CD4-positive, alpha-beta T cell (primary cell): Measurements from ENCODE around the gene PWWP2A. TPM values are rescaled to one million over a fixed set of nuclear protein-coding genes. Genes with fewer than 3 reads are reported as not detected.
"Not testable (repeated sequence)": the region's sequence is repeated elsewhere in the genome, so short reads cannot be mapped to it uniquely, and the experiment has no call there.

Experiments used
- ATAC-seq: fragments of 200-7000 bp; cut with Tn5 transposase; one replicate; pipeline ENCODE4 v1.10.0; 2022; ENCODE audit warnings: mild to moderate bottlenecking; ENCODE audit not compliant: poor library complexity
- CTCF ChIA-PET: fragments of 350-600 bp; sonication (Branson Sonifier 250); formaldehyde crosslinking; loops from one replicate; lab custom pipeline; 2021; ENCODE audit warnings: antibody characterized with exemption, inconsistent platforms; lab: Charles Lee
- POLR2A ChIA-PET: fragments of 350-600 bp; sonication (Branson Sonifier 250); formaldehyde crosslinking; loops from one replicate; lab custom pipeline; 2021; ENCODE audit warnings: antibody characterized with exemption, inconsistent platforms; lab: Charles Lee
- DNase-seq, 14 experiments: peaks; one replicate each; pipeline ENCODE4 v3.0.0-alpha.2; 2013 to 2020; ENCODE audit warnings: mixed read lengths in 2 of 14
- H3K27ac ChIP-seq, 2 donors: one replicate each; pipeline versions ENCODE4 v1.5.1 to v1.7.0; 2013; ENCODE audit warnings: low read length in 2 of 2, low read depth in 1 of 2, mild to moderate bottlenecking in 1 of 2
- H3K27me3 ChIP-seq, 2 experiments: 1 replicate in 1 of 2; 2 replicates in 1 of 2; pipeline versions ENCODE4 v1.6.1 to v1.7.0; 2013; ENCODE audit warnings: low read length in 2 of 2, control low read depth in 1 of 2, mild to moderate bottlenecking in 1 of 2, moderate library complexity in 1 of 2; ENCODE audit not compliant: insufficient read depth in 2 of 2, control insufficient read depth in 1 of 2
- H3K36me3 ChIP-seq: one replicate; pipeline ENCODE4 v1.6.1; 2013; ENCODE audit warnings: low read length, control low read depth; ENCODE audit not compliant: insufficient read depth
- H3K4me1 ChIP-seq: one replicate; pipeline ENCODE4 v1.6.1; 2013; ENCODE audit warnings: low read length, control low read depth; ENCODE audit not compliant: insufficient read depth
- H3K4me3 ChIP-seq: one replicate; pipeline ENCODE4 v1.5.1; 2013; ENCODE audit warnings: mild to moderate bottlenecking, low read length, moderate library complexity
- H3K9me3 ChIP-seq, 2 experiments: 1 replicate in 1 of 2; 2 replicates in 1 of 2; pipeline versions ENCODE4 v1.6.1 to v1.7.0; 2013; ENCODE audit warnings: low read length in 2 of 2, mild to moderate bottlenecking in 2 of 2, control low read depth in 1 of 2, moderate library complexity in 1 of 2; ENCODE audit not compliant: control insufficient read depth in 1 of 2, insufficient read depth in 1 of 2
- H3K27ac Mint-ChIP-seq: one replicate; pipeline ENCODE4 v1.8.0; 2020; ENCODE audit warnings: mixed read lengths
- H3K27me3 Mint-ChIP-seq: one replicate; pipeline ENCODE4 v1.8.0; 2021; ENCODE audit warnings: mixed read lengths
- H3K36me3 Mint-ChIP-seq: one replicate; pipeline ENCODE4 v1.8.0; 2021; ENCODE audit warnings: low read depth, mixed read lengths
- H3K4me1 Mint-ChIP-seq: one replicate; pipeline ENCODE4 v1.8.0; 2021; ENCODE audit warnings: low read depth, mixed read lengths
- H3K4me3 Mint-ChIP-seq: one replicate; pipeline ENCODE4 v1.8.0; 2020; ENCODE audit warnings: mild to moderate bottlenecking, mixed read lengths
- H3K9me3 Mint-ChIP-seq: one replicate; pipeline ENCODE4 v1.8.0; 2020; ENCODE audit warnings: mixed read lengths
- CTCF ChIP-seq: fragments of 200-600 bp; IDR thresholded peaks from one replicate; pipeline ENCODE4 v1.8.0; 2022; ENCODE audit warnings: antibody characterized with exemption, mild to moderate bottlenecking
- intact Hi-C, 2 experiments: fragments of 100-400 bp; cut with DNase I in 1 of 2; cut with micrococcal nuclease in 1 of 2; formaldehyde crosslinking; loops; one replicate each; pipeline versions ENCODE4 v1.15.1 to v1.9.0; 2023 to 2025; cut with DNase I, micrococcal nuclease
- total RNA-seq, 174 experiments: library from RNA in 2 of 174; stranded (reverse) in 2 of 174; gene quantifications; one replicate each; pipeline ENCODE4 v1.2.3 and lab custom pipeline; 2021 to 2026

Gene PWWP2A
- total RNA-seq, 2 experiments from 2014 or later = 18.2 to 23.2 TPM

DNA sequence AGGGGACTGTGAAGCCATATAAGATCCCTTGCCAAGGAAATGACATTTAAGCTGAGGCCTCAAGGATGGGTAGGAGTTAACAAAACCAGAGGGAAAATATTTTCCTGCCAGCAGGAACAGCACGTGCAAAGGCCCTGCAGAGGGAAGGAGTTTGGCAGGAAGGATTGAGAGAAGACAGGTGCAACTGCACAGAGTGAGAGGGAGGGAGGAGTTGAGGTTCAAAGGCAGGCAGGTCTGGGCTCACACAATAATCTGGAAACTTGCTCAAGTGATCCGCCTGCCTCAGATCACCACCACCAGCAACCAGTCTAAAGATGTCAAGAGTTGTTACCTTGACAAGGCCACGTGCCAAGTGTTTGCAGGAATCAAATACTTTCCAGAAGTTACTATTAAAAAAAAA lies 31.1 kb upstream of the PWWP2A start:
- TF ChIP-seq CTCF = no peak
- Histone ChIP-seq H3K4me3 (no peak overlapping the region), H3K27ac (no peak overlapping the region), H3K9me3 (no peaks in the 10 kb centered on the region), H3K27me3 (no peaks in the 10 kb centered on the region), H3K36me3 (no peaks in the 10 kb centered on the region), H3K4me1 (peaks cover 4% of the 10 kb centered on the region)
- Mint-ChIP-seq H3K27ac (no peak overlapping the region), H3K4me1 (peaks cover 12% of the 10 kb centered on the region), H3K27me3 (no peaks in the 10 kb centered on the region), H3K9me3 (no peaks in the 10 kb centered on the region), H3K4me3 (no peak overlapping the region), H3K36me3 (no peaks in the 10 kb centered on the region)
- ATAC-seq = no peak
- intact Hi-C loops = no loop called here
- DNase-seq = no peak
- CTCF ChIA-PET = no interaction called here
- POLR2A ChIA-PET = no interaction called here

- H3K4me3 ChIP-seq, H3K9me3 ChIP-seq, H3K27ac ChIP-seq, DNase-seq, POLR2A ChIA-PET, CTCF ChIA-PET, H3K27me3 ChIP-seq, H3K4me1 Mint-ChIP-seq, H3K9me3 Mint-ChIP-seq, intact Hi-C loops, H3K27ac Mint-ChIP-seq, ATAC-seq, H3K36me3 Mint-ChIP-seq, H3K4me1 ChIP-seq, H3K4me3 Mint-ChIP-seq, H3K27me3 Mint-ChIP-seq, H3K36me3 ChIP-seq: not testable (repeated sequence)
These were observed 25.2 kb upstream of the PWWP2A start for GRCh38 chr5:160144436-160144835.

- ATAC-seq (no peak), DNase-seq (no peak)
- ChIA-PET POLR2A (no interaction called here), CTCF (no interaction called here)
- no peak overlapping the region for H3K27ac ChIP-seq
- no peaks in the 10 kb centered on the region for H3K9me3 ChIP-seq
- Mint-ChIP-seq H3K27me3 (no peaks in the 10 kb centered on the region), H3K4me3 (no peak overlapping the region), H3K36me3 (no peaks in the 10 kb centered on the region), H3K4me1 (no peaks in the 10 kb centered on the region), H3K9me3 (no peaks in the 10 kb centered on the region), H3K27ac (no peak overlapping the region)
- H3K4me3 ChIP-seq = no peak overlapping the region
- H3K27me3 ChIP-seq = no peaks in the 10 kb centered on the region
- intact Hi-C loops = no loop called here
- TF ChIP-seq CTCF = no peak
- H3K4me1 ChIP-seq = no peaks in the 10 kb centered on the region
- H3K36me3 ChIP-seq = no peaks in the 10 kb centered on the region
These were observed 15.1 kb upstream of the PWWP2A start for GRCh38 chr5:160134332-160134731.

DNA sequence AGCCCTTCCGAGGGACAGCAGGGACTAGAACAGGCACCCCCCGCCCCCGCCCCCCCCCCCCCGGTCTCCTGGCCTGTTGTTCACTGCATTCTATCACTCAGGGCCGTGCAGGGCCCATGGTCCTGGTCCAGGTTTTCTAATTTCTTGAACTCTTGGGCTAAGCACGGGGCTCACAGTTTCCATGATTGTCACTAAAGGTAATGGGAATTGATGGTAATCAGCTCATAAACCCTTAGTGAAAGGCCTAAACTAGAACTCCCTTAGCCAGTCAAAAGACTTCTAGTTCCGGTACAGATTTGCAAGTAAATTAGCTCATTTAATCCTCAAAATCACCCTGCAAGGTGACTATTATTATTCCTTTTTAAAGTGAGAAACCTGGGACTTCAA lies 14.7 kb upstream of the PWWP2A start:
- ATAC-seq = no peak
- intact Hi-C loops = no loop called here
- no peak for TF ChIP-seq CTCF
- no peak overlapping the region for H3K4me3 ChIP-seq
- ChIA-PET POLR2A (no interaction called here), CTCF (no interaction called here)
- Mint-ChIP-seq H3K9me3 (no peaks in the 10 kb centered on the region), H3K4me1 (no peaks in the 10 kb centered on the region), H3K27me3 (no peaks in the 10 kb centered on the region), H3K27ac (no peak overlapping the region), H3K36me3 (no peaks in the 10 kb centered on the region), H3K4me3 (no peak overlapping the region)
- no peaks in the 10 kb centered on the region for H3K36me3 ChIP-seq
- H3K4me1 ChIP-seq = no peaks in the 10 kb centered on the region
- no peaks in the 10 kb centered on the region for H3K27me3 ChIP-seq
- H3K9me3 ChIP-seq = no peaks in the 10 kb centered on the region
- DNase-seq = no peak
- no peak overlapping the region for H3K27ac ChIP-seq
